Thoracic aorta (tissue), 2 donors: ENCODE results near the gene TXNRD1. TPM values are rescaled to one million over a fixed set of nuclear protein-coding genes. Genes with fewer than 3 reads are reported as not detected.
"Not testable (repeated sequence)": the region's sequence is repeated elsewhere in the genome, so short reads cannot be mapped to it uniquely, and the experiment has no call there.

ENCODE experiments used
- ATAC-seq: fragments of 150-250 bp; one replicate; pipeline ENCODE4 v1.8.0; 2017; ENCODE audit warnings: low read depth; ENCODE audit not compliant: insufficient number of reproducible peaks, low FRiP score
- DNase-seq: peaks from one replicate; pipeline ENCODE4 v3.0.0-alpha.2; 2020; ENCODE audit warnings: low spot score
- H3K27ac ChIP-seq, 2 donors: fragments of 200-600 bp; sonication (generic); 1 replicate in 1 of 2; 2 replicates in 1 of 2; pipeline ENCODE4 v1.5.1; 2016; ENCODE audit warnings: mild to moderate bottlenecking in 2 of 2, moderate library complexity in 2 of 2
- H3K27me3 ChIP-seq: fragments of 200-600 bp; sonication (generic); replicated peaks from 2 replicates; pipeline ENCODE4 v1.6.0; 2016; ENCODE audit warnings: mild to moderate bottlenecking; ENCODE audit not compliant: insufficient read depth
- H3K36me3 ChIP-seq: fragments of 200-600 bp; sonication (generic); one replicate; pipeline ENCODE4 v1.5.1; 2016
- H3K4me1 ChIP-seq, 2 donors: fragments of 200-600 bp; sonication (generic); 1 replicate in 1 of 2; 2 replicates in 1 of 2; pipeline versions ENCODE4 v1.5.1 to v1.6.0; 2016; ENCODE audit warnings: low read depth in 2 of 2, mild to moderate bottlenecking in 1 of 2; ENCODE audit not compliant: control insufficient read depth in 1 of 2
- H3K4me3 ChIP-seq: fragments of 200-600 bp; sonication (generic); 2 replicates; pipeline ENCODE4 v1.5.1; 2016; ENCODE audit warnings: mild to moderate bottlenecking
- H3K9me3 ChIP-seq: fragments of 200-600 bp; sonication (generic); 2 replicates; pipeline ENCODE4 v1.5.1; 2016
- CTCF ChIP-seq: fragments of 200-600 bp; sonication (generic); IDR thresholded peaks from one replicate; pipeline ENCODE4 v1.5.1; 2019; ENCODE audit warnings: antibody characterized with exemption
- total RNA-seq, 2 donors: library from RNA; depleted of rRNA; stranded (reverse); fragments of >200 nt; gene quantifications; one replicate each; pipeline versions ENCODE4 v1.1.0 to v1.2.3, GENCODE V29; 2016

Gene TXNRD1
- total RNA-seq, 2 donors from 2014 or later, result 269 to 332 TPM

GRCh38 chr12:104171785-104172569, 43.6 kb upstream of the TXNRD1 start:
- Histone ChIP-seq H3K9me3 (no peaks in the 10 kb centered on the region), H3K27ac (no peak overlapping the region), H3K4me1 (peaks cover 4 to 6% of the 10 kb centered on the region in 2 donors), H3K4me3 (no peak overlapping the region), H3K36me3 (no peaks in the 10 kb centered on the region), H3K27me3 (no peaks in the 10 kb centered on the region)
- TF ChIP-seq CTCF, result no peak
- ATAC-seq (no peak), DNase-seq (no peak)

- H3K27ac ChIP-seq, result no peak overlapping the region
- ATAC-seq (no peak), DNase-seq (no peak)
Observed at GRCh38 chr12:104172570-104172947, 43.0 kb upstream of the TXNRD1 start.

GRCh38 chr12:104173804-104174203, 41.8 kb upstream of the TXNRD1 start:
- H3K27me3 ChIP-seq, H3K4me3 ChIP-seq, H3K27ac ChIP-seq, ATAC-seq, H3K9me3 ChIP-seq, H3K36me3 ChIP-seq, DNase-seq: not testable (repeated sequence)
- peaks cover 20 to 24% of the 10 kb centered on the region in 2 donors for H3K4me1 ChIP-seq

More at GRCh38 chr12:104172570-104172947, 43.0 kb upstream of the TXNRD1 start:
- no peak for TF ChIP-seq CTCF
- no peak overlapping the region for H3K4me3 ChIP-seq
- H3K27me3 ChIP-seq, result no peaks in the 10 kb centered on the region
- no peaks in the 10 kb centered on the region for H3K36me3 ChIP-seq
- no peaks in the 10 kb centered on the region for H3K9me3 ChIP-seq
- peaks cover 9 to 12% of the 10 kb centered on the region in 2 donors for H3K4me1 ChIP-seq

GRCh38 chr12:104175726-104176247, 39.8 kb upstream of the TXNRD1 start:
- Histone ChIP-seq H3K27me3 (no peaks in the 10 kb centered on the region), H3K4me3 (no peak overlapping the region), H3K4me1 (peaks cover 29 to 35% of the 10 kb centered on the region in 2 donors), H3K36me3 (no peaks in the 10 kb centered on the region), H3K27ac (no peak overlapping the region), H3K9me3 (no peaks in the 10 kb centered on the region)
- DNase-seq (no peak), ATAC-seq (no peak)
- no peak for TF ChIP-seq CTCF

- Histone ChIP-seq H3K9me3 (no peaks in the 10 kb centered on the region), H3K36me3 (no peaks in the 10 kb centered on the region), H3K4me1 (peaks cover 40 to 48% of the 10 kb centered on the region in 2 donors), H3K27me3 (no peaks in the 10 kb centered on the region), H3K27ac (peak overlapping the region; percentile 12 to 92), H3K4me3 (no peak overlapping the region)
- ATAC-seq (no peak), DNase-seq (no peak)
- no peak for TF ChIP-seq CTCF
Observed at GRCh38 chr12:104177336-104177662, 38.3 kb upstream of the TXNRD1 start.
